Iris pigment epithelial cell (primary cell): ENCODE results near the gene SMPDL3A.

ENCODE experiments used
- DNase-seq: peaks from one replicate; pipeline ENCODE4 v3.0.0-alpha.2; 2011; ENCODE audit warnings: low read depth

Gene SMPDL3A

DNA sequence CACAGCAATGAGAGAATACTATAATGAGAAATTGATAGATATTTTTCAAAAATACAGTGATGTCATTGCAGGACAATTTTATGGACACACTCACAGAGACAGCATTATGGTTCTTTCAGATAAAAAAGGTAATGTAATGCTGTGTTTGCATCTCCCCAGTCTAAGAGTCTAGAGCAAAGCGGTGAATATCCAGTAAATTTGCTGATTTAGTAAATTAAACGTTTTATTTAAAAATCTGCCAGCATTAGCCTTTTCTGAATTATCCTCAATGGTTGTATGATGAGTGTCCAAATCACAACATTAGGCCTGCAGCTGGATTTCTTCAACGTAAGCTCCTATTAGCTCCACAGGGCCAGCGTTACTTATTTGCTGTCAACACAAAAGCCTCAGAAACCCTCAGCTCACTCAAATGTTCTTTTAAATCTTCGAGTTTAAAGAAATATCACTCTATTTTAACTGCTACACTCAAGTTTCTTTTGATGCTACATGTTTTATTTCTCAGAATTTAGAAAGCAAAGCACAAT lies 16.0 kb downstream of the SMPDL3A start:
- no peak for DNase-seq

- peak; percentile 24 for DNase-seq
Observed at GRCh38 chr6:122806291-122806690, 17.2 kb downstream of the SMPDL3A start.

- DNase-seq: no peak
Observed at GRCh38 chr6:122808121-122808885, 19.2 kb downstream of the SMPDL3A start.

- DNase-seq: no peak
Observed at GRCh38 chr6:122809001-122809400, 19.9 kb downstream of the SMPDL3A start.

DNA sequence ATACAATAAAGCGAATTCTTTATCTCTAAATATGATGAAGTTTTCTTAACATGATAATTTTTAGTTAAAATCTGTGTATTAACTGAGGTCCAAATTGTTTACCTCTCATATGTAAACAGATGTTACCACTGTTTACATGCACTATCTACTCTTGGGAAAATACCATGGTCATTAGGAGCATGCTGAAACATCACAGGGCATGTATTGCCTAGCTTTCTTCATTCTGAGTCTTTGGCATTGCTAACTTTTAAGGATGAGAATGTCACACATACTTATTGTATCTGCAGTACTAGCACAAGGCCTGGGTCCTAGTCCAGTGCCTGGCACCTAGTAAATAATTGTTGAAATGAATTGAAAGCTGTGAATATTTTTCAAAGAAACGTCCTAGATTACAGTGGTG lies 20.6 kb downstream of the SMPDL3A start:
- DNase-seq: no peak

DNA sequence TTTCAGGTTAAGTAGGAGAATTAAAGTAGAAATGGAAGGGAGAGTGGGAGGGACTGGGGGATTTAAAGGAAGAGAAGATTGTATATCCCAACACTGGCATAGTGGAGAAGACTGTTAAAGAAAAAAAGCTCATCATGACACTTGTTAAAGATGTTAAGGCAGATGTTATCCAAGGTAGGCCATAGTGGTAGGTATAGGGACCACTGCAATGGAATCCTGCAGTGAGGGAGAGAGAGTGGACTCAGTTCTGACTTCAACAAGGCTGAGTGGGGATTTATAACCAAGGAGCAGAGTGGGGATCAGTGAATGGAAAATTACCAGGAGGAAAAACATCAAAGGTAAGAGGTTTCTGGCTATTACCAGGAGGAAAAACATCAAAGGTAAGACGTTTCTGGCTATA lies 21.1 kb downstream of the SMPDL3A start:
- DNase-seq: no peak

DNA sequence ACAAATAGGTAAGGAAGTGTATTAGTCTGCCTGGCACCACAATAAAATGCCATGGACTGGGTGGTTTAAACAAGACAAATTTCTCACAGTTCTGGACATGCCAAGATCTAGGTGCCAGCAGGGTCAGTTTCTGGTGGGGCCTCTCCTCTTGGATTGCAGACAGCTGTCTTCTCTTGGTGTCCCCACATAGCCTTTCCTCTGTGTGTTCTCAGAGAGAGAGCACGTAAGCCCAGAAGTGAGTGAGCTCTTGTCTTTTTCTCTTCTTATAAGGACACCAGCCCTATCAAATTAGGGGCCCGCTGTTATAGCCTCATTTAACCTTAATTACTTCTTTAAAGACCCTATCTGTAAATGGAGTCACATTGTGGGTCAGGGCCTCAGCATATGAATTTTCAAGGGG lies 28.3 kb downstream of the SMPDL3A start:
- no peak for DNase-seq

DNA sequence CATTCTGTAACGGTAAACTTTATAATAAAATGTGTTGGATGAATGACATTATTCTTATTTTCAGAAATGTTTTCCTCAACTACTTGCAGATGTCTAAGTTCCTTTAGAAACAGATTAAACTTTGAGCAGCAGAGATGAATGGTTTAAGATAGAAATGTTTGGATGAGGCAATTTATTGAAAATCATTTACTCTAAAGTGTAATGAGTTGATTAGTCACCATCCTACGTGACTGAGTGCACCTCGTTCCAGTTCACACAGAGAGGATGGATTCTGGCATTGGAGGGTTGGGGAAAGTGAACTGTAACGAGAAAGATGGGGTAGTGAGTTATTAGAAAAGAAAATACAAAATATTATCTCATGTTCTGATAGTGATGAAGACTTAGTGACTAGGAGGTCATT lies 28.7 kb downstream of the SMPDL3A start:
- no peak for DNase-seq

- DNase-seq: no peak
Observed at GRCh38 chr6:122818866-122819265, 29.8 kb downstream of the SMPDL3A start.

DNA sequence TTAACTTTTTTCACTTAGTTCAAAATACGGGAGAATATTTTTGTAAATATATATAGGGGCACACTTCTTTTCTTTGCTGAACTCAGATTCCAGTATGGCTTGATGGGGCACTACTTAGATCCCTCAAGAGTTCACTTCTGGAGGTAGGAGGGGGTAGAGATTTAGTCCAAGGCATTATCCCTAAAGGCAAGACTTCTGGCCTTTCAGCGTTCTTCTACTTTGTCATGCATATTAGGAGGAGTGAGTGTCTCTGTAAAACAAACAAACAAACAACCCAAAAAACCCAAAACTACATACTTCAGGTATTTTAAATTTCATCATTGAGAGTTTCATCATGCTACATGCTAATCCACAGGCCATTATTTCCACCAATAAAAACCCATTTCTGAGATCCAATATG lies 32.0 kb downstream of the SMPDL3A start:
- no peak for DNase-seq

DNA sequence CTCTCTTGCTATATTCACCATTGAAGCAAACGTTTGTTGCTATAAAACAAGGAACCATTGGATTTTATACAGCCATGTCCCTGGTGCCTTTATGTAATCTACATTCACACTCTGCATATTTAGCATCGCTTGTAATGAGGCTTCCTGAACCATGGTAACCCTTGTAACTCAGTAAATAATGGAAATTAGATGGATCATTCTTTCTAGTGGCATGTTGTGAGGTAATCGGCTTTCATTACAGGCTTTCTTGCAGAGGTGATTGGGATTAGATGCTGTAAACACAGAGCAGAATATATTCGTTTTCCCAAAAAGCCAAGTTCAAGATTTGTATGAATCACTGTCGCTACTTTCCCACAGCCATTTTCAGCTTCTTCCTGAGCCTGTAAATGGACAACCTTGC lies 36.1 kb downstream of the SMPDL3A start:
- no peak for DNase-seq

GRCh38 chr6:122829456-122829855 lies 40.4 kb downstream of the SMPDL3A start:
- no peak for DNase-seq

DNA sequence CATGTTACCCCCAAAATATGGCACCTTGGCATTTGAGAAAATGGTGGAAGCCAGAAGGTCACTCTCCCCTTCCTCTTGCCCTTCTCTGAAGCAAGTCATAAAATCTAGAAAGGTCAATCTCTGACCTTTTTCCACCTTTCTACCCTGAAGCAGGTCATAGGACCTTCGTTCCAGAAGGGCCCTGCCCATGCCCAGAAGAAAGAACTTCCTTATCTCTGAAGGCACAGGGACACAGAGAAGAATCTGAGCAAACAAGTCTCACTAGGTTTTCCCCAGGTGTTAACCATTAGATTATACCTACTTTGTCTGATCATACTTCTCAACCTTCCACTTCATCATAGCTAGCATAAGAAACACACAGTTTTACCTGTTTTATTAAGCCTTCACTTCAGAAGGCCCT lies 42.5 kb downstream of the SMPDL3A start:
- DNase-seq: no peak

- no peak for DNase-seq
Observed at GRCh38 chr6:122832459-122832858, 43.4 kb downstream of the SMPDL3A start.

- DNase-seq: no peak
Observed at GRCh38 chr6:122833021-122833491, 44.0 kb downstream of the SMPDL3A start.

DNA sequence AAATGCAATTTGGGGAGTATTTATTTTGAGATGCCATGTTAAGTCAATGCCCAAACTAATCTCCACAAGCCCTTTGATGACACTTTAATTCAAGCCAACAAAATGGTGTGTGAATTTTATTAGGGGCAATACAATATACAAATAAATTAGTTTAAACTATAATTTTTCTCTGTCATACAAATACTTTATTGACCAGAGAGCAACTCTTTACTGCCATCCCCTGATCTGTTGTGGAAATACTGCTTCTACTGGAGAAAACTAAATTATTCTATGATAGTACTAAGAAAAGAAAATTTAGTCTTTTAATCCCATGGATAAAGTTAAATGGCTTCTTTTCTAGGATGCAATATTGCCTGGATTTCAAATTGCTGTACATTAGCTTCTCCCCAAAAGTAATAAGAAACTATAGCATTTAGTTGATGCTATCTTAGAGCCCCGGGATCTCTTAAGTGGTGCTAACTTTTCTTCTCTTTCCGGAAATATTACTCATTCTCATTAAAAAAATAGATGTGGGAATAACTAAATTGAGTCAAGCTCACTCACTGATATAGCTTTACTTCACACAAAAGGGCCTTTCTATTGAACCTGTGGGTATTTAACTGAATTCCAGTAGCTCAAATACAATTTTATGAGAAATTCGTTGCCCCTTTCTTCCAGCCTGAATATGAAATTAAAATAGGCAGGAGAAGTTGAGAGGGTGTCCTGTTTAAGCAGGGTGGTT lies 49.2 kb downstream of the SMPDL3A start:
- DNase-seq: peak; percentile 31

DNA sequence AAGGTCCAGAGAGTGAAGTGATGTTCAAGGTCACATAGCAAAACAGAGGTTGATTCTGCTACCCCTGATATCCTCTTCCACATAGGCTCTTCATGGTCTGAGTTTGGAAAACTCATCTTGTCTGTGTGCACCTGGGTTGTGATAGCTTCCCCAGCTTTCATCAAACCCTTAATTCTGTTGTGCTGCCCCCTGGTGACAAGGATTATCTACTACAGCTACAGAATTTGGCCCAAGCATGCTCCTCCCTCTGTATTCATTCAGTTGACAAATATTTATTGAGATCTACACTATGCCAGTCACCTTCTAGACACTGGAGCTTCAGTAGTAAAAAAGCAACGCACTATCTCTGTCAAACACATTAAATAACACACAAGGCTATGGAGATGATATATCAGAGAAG lies 50.4 kb downstream of the SMPDL3A start:
- DNase-seq: peak; percentile 54

GRCh38 chr6:122839906-122840305 lies 50.8 kb downstream of the SMPDL3A start:
- DNase-seq: no peak

GRCh38 chr6:122845464-122845863 lies 56.4 kb downstream of the SMPDL3A start:
- no peak for DNase-seq

GRCh38 chr6:122845916-122846612 lies 57.0 kb downstream of the SMPDL3A start:
- DNase-seq: peak; percentile 33

GRCh38 chr6:122853259-122853995 lies 64.4 kb downstream of the SMPDL3A start:
- no peak for DNase-seq
